ENCODE measurements around the gene SLC3A2.

The SLC3A2 gene

DNA sequence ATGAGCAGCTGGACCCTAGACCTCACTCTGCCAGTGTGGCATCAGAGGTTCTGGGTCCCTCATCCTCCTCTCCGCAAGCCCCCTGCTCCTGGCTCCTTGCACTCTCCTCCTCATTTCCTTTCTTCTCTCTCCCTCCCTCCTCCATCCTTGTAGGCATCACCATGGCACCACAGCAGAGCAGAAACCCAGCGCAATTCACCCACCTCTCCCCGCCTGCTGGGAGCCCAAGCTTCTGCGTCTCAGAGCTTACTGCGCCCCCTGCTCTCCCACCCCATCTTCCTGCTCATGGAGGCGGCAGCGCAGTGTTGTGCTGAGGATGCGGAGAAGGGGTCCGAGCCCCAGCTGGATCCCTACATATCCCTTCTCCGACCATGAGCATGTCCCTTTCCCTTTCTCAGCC, 38.8 kb downstream of the SLC3A2 start:
- Mint-ChIP-seq H3K4me1 (ENCODE audit: low read depth) (peaks cover 7% of the 10 kb centered on the region), H3K4me3 (no peak overlapping the region), H3K36me3 (ENCODE audit: low read depth) (no peaks in the 10 kb centered on the region), H3K9me3 (no peaks in the 10 kb centered on the region), H3K27me3 (peaks cover 62% of the 10 kb centered on the region), H3K27ac (no peak overlapping the region)
- intact Hi-C loops (cut with micrococcal nuclease), result no loop called here

DNA sequence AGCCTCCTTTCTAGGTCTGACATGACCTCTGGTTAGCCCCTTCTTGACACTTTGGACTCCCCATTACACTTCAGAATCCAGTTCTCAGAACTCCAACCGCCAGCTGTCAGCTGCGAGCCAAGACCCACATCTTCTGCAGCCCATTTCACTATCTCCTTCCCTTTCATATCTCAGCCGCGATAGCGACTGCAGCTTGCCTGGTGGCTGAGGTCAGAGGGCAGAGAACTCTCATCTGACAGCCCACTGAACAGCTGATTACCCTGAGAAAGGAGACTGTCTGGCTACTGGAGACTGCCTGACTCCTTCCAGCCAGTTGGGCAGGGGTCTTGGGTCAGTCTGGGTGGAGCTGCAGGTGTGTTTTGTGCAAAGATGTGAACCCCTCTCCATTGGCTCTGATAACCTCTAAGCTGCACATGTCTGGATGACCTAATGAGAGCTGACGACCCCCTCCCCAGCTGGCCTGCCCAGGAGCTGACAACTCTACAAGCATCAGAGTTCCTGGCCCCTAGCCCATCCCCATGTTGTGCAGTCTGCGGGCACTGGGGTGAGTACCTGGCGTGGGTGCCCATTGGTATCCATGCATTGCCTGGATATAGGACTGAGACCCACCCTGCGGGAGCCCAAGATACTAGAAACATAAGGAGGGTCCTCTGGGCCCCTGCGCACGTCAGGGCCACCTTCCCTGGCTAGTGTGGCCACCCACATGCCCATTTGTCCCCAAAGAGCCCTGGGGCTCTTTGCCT, 39.4 kb downstream of the SLC3A2 start:
- Mint-ChIP-seq H3K27me3 (peaks cover 67% of the 10 kb centered on the region), H3K4me1 (ENCODE audit: low read depth) (peaks cover 7% of the 10 kb centered on the region), H3K36me3 (ENCODE audit: low read depth) (no peaks in the 10 kb centered on the region), H3K4me3 (no peak overlapping the region), H3K27ac (no peak overlapping the region), H3K9me3 (no peaks in the 10 kb centered on the region)
- intact Hi-C loops (cut with micrococcal nuclease), result no loop called here

DNA sequence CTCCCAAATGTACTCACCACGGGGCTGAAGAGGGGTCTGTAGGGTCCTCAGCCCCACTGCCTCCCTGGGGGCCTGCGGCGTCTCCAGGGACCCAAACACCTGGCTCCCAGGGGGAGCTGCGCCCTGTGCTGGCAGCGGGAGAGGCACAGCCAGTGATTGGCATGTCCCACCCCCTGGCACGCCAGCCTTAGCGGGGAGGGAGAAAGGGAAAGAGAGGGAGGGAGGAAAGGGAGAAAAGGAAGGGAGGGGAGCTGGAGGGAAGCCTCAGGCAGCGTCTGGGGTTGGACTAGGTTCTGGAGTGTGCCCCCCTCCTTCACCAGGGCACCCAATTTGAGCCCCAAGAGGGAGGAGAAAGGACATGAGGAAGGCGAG, 40.5 kb downstream of the SLC3A2 start, which contains the start of gene CHRM1:
TSS of gene CHRM1 (minus strand) at position 163 of the 372 bp plus-strand sequence. CDS start 10,263 bp downstream, outside the sequence.
- Mint-ChIP-seq H3K4me1 (ENCODE audit: low read depth) (peaks cover 17% of the 10 kb centered on the region), H3K36me3 (ENCODE audit: low read depth) (no peaks in the 10 kb centered on the region), H3K9me3 (no peaks in the 10 kb centered on the region), H3K27me3 (peaks cover 78% of the 10 kb centered on the region), H3K27ac (no peak within 1 kb of the TSS), H3K4me3 (no peak within 1 kb of the TSS)
- intact Hi-C loops (cut with micrococcal nuclease), result no loop called here

DNA sequence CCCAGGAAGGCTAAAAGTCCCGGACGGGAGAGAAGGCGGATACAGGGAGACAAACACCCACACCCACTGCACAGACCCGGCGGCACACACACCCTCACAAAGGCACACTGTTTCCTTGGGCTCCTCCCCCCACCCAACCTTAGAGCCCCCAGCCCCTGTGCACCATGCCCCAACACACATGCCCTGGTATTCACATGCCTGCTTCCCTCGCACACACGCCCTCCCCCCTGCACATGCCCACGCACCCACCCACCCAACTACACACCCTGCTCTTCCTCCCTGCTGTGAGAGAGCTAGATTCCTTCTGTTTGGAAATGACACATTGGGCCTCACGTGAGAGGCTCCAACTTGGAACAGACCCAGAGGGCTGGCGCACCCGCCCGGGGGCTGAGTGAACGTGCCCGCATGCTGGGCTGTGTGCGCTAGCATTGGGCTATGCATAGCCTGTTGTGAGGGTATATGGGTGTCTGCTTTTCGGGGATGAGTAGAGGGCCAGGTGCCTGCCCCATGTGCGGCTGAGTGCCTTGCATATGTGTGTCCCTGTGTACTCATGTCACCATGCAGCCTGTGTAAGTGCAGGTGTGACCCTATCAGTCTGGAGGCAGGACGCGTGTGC, 41.0 kb downstream of the SLC3A2 start:
- peaks cover 83% of the 10 kb centered on the region for H3K27me3 Mint-ChIP-seq
- H3K9me3 Mint-ChIP-seq, result no peaks in the 10 kb centered on the region
- H3K36me3 Mint-ChIP-seq (ENCODE audit: low read depth), result no peaks in the 10 kb centered on the region
- intact Hi-C loops (cut with micrococcal nuclease), result no loop called here
- H3K4me3 Mint-ChIP-seq, result no peak overlapping the region
- H3K4me1 Mint-ChIP-seq (ENCODE audit: low read depth), result peaks cover 22% of the 10 kb centered on the region
- no peak overlapping the region for H3K27ac Mint-ChIP-seq

DNA sequence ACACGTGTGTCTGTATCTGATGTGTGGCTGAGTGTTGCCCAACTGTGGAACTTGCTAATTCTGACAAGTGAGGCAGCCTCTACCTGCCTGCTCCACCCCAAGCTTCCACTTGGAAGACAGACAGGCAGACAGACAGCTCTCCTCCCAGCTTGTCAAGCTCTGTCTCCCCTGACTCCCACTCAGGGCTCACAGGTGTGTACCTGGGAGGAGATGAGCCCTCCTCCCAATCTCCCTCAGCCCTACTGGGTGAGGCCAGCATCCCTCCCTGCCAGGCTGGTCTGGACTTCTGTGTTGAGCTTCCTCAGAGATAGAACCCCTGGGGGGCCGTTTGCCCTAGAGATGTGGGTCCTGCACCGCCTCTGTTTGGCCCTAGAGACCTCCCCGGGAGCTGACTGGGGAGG, 41.5 kb downstream of the SLC3A2 start:
- Mint-ChIP-seq H3K4me3 (no peak overlapping the region), H3K9me3 (no peaks in the 10 kb centered on the region), H3K27ac (no peak overlapping the region), H3K36me3 (ENCODE audit: low read depth) (no peaks in the 10 kb centered on the region), H3K4me1 (ENCODE audit: low read depth) (peaks cover 23% of the 10 kb centered on the region), H3K27me3 (peaks cover 86% of the 10 kb centered on the region)
- intact Hi-C loops (cut with micrococcal nuclease), result no loop called here

DNA sequence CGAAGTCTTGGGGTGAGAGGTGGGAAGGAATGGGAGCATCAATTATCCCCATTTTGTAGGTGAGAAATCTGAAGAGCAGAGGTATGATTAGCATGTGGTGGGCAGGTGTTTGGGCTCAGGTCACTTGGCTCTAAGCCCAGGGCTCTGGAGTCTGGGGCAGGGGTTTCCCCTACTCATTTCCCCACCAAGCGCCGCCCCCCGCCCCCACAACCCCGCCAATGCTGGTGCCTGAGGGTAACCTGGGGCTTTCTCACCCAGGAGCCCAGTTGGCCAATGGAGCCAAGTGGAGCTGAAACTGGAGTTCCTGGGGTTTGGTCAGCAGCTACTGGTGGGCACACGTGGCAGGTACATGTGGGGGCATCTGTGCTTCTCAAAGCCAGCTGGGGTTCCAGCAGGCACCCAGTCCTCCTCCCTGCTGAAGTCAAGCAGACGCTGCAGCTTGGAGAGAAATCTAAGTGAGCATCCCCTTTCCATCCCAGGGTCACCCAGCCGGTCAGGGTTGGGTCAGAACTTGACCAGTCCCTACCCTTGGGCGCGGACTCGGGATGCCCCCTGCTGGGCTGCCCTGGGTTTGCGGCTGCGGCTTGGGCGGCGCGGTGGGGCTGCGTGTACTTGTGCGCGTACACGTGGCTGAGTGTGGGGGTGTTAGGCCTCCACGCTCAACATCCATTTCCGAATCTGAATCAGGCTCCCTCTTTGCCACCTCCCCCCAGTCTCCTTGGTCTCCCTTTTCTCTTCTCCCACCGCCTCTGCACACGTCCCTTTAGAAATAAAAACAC, 42.1 kb downstream of the SLC3A2 start:
- Mint-ChIP-seq H3K4me1 (ENCODE audit: low read depth) (peaks cover 23% of the 10 kb centered on the region), H3K36me3 (ENCODE audit: low read depth) (no peaks in the 10 kb centered on the region), H3K9me3 (no peaks in the 10 kb centered on the region), H3K27me3 (peaks cover 90% of the 10 kb centered on the region), H3K27ac (no peak overlapping the region), H3K4me3 (no peak overlapping the region)
- intact Hi-C loops (cut with micrococcal nuclease), result no loop called here

DNA sequence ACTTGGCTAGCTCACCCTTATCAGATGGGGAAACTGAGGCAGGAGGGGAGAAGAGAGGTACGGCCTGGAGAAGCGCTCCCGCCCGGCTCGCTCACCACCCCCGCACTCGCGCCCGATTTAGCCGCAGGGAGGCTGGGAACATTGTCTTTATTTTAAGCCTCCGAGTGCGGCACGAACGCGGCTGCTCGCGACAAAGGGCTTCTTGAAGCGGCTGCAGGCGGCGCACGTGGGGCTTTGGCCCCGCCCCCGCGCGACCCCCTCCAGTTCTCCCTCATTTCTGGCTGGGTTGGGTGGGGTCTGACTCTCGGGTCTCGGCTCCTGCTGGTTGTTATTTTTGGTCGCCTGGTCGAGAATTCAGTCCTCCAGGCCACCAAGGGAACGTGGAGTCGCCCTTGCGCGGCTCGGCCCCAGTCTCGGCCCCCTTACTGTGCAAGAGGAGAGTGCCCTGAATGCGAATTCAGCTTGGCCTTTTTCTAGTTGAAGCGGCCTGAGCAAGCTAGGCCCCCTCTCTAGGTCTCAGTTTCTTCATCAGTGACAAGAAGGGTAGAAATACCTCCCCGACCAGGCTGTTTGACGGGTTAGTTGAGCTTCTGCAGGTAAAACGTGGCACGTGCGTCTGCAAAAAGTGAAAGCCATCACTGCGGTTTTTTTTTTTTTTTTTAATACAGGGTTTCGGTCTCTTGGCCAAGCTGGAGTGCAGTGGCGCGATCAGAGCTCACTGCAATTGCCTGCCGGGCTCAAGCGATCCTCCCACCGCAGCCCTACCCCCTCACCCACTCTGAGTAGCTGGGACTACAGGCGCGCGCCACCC, 43.1 kb downstream of the SLC3A2 start:
- no peaks in the 10 kb centered on the region for H3K9me3 Mint-ChIP-seq
- no peak overlapping the region for H3K4me3 Mint-ChIP-seq
- peaks cover 92% of the 10 kb centered on the region for H3K27me3 Mint-ChIP-seq
- H3K4me1 Mint-ChIP-seq (ENCODE audit: low read depth), result peaks cover 23% of the 10 kb centered on the region
- intact Hi-C loops (cut with micrococcal nuclease), result no loop called here
- no peak overlapping the region for H3K27ac Mint-ChIP-seq
- H3K36me3 Mint-ChIP-seq (ENCODE audit: low read depth), result no peaks in the 10 kb centered on the region

DNA sequence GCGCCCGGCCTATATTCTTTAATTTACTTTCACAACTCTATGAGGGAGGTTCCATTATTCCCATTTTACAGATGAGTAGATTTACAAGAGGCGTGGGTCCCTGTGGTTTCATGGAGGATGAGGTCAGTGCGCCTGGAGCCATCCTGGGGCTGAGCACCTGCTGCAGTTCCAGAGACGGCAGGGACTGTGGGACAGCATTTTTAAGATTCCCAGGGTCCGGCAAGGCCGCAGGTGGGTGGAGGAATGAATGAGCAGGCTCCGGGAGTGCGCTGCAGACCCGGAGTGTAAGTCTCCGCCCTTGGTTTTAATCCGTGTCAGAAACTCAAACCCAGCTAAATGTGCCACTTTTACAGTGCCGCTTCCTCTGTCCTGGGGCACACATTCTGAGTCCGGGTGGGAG, 44.6 kb downstream of the SLC3A2 start:
- Mint-ChIP-seq H3K27ac (no peak overlapping the region), H3K4me1 (ENCODE audit: low read depth) (peaks cover 23% of the 10 kb centered on the region), H3K27me3 (peaks cover 93% of the 10 kb centered on the region), H3K36me3 (ENCODE audit: low read depth) (no peaks in the 10 kb centered on the region), H3K4me3 (no peak overlapping the region), H3K9me3 (no peaks in the 10 kb centered on the region)
- intact Hi-C loops (cut with micrococcal nuclease), result no loop called here

DNA sequence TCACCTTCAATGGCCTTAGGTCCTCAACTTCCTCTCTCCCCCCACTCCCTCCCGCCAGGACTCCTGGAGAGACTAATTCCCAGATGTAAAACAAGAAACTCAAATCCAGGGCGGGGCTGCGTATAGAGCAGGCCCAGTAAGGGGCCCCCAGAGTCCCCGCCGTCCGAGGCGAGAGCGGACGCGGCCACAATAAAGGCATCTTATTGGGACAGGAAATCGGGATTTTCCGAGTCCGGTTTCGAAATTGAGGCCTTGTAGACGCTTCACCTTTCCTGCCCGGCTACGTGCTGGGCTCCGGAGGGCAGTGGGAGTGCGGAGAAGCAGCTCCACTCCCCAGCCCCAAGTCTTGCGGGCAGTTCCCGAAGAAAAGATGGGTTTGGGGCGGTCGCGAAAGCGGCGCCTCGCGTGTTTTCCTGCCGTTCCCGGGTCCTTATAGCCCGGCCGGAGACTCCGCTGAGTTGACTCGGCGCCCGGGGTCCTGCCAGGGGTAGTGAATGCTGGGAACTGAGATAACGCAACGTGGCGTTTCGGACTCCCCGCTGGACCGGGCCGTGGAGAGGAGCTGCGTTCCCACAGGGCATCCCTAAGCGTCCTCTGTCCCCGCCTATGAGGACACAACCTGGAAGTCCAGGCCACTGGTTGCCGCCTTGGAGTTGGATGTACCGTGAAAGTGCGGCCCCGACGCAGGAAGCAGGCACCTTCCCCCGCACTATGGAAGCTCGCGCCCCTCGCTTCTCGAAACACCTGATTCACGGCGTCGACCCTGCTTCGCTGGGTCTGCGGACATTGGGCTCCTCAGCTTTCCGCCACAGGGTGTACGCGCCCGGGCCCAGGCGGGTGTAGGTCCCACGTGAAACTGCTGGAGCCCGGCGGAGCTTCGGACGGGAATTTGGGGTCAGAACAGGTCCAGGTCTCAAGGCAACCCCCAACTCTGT, 45.3 kb downstream of the SLC3A2 start:
- H3K4me1 Mint-ChIP-seq (ENCODE audit: low read depth), result peaks cover 23% of the 10 kb centered on the region
- H3K36me3 Mint-ChIP-seq (ENCODE audit: low read depth), result no peaks in the 10 kb centered on the region
- peaks cover 92% of the 10 kb centered on the region for H3K27me3 Mint-ChIP-seq
- H3K4me3 Mint-ChIP-seq, result peak overlapping the region; percentile 27
- no peak overlapping the region for H3K27ac Mint-ChIP-seq
- intact Hi-C loops (cut with micrococcal nuclease), result no loop called here
- no peaks in the 10 kb centered on the region for H3K9me3 Mint-ChIP-seq

DNA sequence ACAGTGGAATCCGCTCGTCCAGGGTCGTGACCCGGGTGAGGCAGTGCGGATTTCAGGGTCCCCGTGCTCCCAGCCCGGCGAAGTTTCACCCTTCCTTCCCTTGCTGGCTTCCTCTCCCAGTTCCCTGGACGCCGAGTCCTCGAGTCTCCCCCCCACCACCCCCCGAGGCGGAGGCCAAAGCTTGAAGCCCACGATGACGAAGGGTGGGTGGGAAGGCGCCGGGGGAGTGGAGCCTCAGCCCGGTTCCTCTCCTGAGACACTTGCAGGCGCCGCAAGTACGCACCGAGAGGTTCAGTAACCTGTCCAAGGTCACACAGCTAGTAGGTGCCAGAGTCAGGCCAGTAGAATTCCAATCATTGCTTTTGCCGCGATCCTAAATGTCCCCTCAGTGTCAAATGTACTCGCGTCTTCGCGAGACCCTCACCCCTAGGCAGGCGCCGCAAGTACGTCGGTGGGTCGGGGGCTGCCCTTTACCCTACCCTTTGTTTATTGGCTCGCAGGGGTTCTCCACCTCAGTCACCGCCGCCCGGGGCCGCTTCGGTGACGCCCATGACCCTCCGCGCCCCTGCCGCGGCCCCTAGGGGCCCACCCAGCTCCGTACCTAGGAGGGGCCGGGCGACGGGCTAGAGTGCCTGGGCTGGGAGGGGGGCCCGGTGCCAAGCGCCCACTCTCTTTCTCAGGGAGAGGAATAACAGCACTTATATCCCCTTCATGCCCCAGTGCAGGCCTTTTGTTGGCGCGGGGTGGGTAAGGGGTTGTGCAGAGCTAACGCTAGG, 46.2 kb downstream of the SLC3A2 start:
- H3K4me3 Mint-ChIP-seq, result no peak overlapping the region
- peaks cover 89% of the 10 kb centered on the region for H3K27me3 Mint-ChIP-seq
- H3K4me1 Mint-ChIP-seq (ENCODE audit: low read depth), result peaks cover 23% of the 10 kb centered on the region
- no peaks in the 10 kb centered on the region for H3K9me3 Mint-ChIP-seq
- intact Hi-C loops (cut with micrococcal nuclease), result no loop called here
- H3K36me3 Mint-ChIP-seq (ENCODE audit: low read depth), result no peaks in the 10 kb centered on the region
- H3K27ac Mint-ChIP-seq, result no peak overlapping the region

DNA sequence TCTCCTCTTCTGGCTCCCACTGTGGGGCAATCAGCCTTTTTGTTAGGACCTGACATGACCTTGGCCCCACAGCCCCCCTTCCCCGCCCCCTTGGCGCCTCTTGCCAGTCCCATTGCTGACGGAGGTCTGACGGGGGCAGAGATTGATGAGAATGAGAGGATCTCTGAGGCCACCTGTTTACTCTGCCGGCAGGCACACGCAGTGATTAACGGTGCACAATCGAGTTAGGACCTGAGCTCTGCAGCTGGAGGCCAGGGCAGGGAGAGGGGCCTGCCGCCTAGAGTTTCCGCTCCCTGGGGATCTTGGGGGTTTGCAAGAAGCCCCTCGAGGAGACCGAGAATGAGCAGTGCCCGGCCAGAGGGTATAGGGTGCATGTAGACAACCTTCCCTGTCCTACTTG, 47.3 kb downstream of the SLC3A2 start:
- intact Hi-C loops (cut with micrococcal nuclease), result no loop called here
- Mint-ChIP-seq H3K36me3 (ENCODE audit: low read depth) (no peaks in the 10 kb centered on the region), H3K4me3 (no peak overlapping the region), H3K27ac (no peak overlapping the region), H3K27me3 (peaks cover 80% of the 10 kb centered on the region), H3K9me3 (no peaks in the 10 kb centered on the region), H3K4me1 (ENCODE audit: low read depth) (peaks cover 23% of the 10 kb centered on the region)

DNA sequence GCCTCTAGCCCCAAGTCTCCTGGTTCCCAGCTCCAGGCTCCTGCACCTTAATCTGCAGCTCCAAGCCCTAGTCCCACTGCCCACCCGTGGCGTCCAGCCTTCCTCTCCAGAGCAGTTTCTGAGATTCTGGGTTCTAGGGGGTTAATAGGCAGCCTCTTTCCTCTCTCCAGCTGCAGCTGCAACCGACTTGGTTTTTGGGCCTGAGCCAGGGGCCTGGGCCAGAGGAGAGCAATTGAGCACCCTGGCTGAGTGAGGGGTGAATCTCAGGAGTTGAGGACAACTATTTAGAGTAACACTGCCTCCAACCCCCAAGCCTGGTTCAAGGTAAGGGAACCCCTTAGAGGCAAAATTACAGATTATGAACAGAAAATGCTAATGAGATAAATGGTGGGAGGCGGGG, 49.5 kb downstream of the SLC3A2 start:
- H3K4me3 Mint-ChIP-seq, result no peak overlapping the region
- intact Hi-C loops (cut with micrococcal nuclease), result no loop called here
- H3K9me3 Mint-ChIP-seq, result no peaks in the 10 kb centered on the region
- H3K4me1 Mint-ChIP-seq (ENCODE audit: low read depth), result peaks cover 16% of the 10 kb centered on the region
- no peaks in the 10 kb centered on the region for H3K36me3 Mint-ChIP-seq (ENCODE audit: low read depth)
- H3K27ac Mint-ChIP-seq, result no peak overlapping the region
- peaks cover 62% of the 10 kb centered on the region for H3K27me3 Mint-ChIP-seq
